ENCODE data around the gene TOX3. TPM values are rescaled to one million over a fixed set of nuclear protein-coding genes. Genes with fewer than 3 reads are reported as not detected.

Gene TOX3
- total and polyA plus RNA-seq, 7 experiments from 2014 or later, result not detected

- H3K27me3 ChIP-seq (ENCODE audit: control insufficient read depth in 2 of 2, insufficient read depth in 2 of 2, low read length in 2 of 2), result no peaks in the 10 kb centered on the region
- H3K9me3 ChIP-seq (ENCODE audit: control insufficient read depth in 2 of 3, low read length in 3 of 3), result no peaks in the 10 kb centered on the region
- ATAC-seq, result no peak
- ChIA-PET POLR2A (no interaction called here), CTCF (no interaction called here)
- no peaks in the 10 kb centered on the region for H3K4me1 ChIP-seq (ENCODE audit: control insufficient read depth in 2 of 2, insufficient read depth in 2 of 2, low read length in 2 of 2)
- no peaks in the 10 kb centered on the region for H3K36me3 ChIP-seq (ENCODE audit: control insufficient read depth in 2 of 3, insufficient read depth in 3 of 3, low read length in 3 of 3)
- DNase-seq, result no peak
- Mint-ChIP-seq H3K27ac (no peak overlapping the region), H3K36me3 (no peaks in the 10 kb centered on the region), H3K4me1 (no peaks in the 10 kb centered on the region), H3K9me3 (peaks cover 0 to 26% (median 6%) of the 10 kb centered on the region in 11 donors), H3K27me3 (peaks cover 0 to 7% (median 0%) of the 10 kb centered on the region in 5 donors), H3K4me3 (no peak overlapping the region)
- no peak overlapping the region for H3K4me3 ChIP-seq (ENCODE audit: low read length)
- intact Hi-C loops (cut with micrococcal nuclease), result no loop called here
- no peak overlapping the region for H3K27ac ChIP-seq (ENCODE audit: low read depth, low read length)
These were observed 25.7 kb upstream of the TOX3 start for GRCh38 chr16:52572656-52573055.

GRCh38 chr16:52570495-52571091 is 23.6 kb upstream of the TOX3 start:
- ChIA-PET POLR2A (no interaction called here), CTCF (no interaction called here)
- H3K36me3 Mint-ChIP-seq, result no peaks in the 10 kb centered on the region
- Histone ChIP-seq H3K27me3 (ENCODE audit: control insufficient read depth in 2 of 2, insufficient read depth in 2 of 2, low read length in 2 of 2) (no peaks in the 10 kb centered on the region), H3K4me1 (ENCODE audit: control insufficient read depth in 2 of 2, insufficient read depth in 2 of 2, low read length in 2 of 2) (no peaks in the 10 kb centered on the region), H3K9me3 (ENCODE audit: control insufficient read depth in 2 of 3, low read length in 3 of 3) (no peaks in the 10 kb centered on the region), H3K4me3 (ENCODE audit: low read length) (no peak overlapping the region), H3K36me3 (ENCODE audit: control insufficient read depth in 2 of 3, insufficient read depth in 3 of 3, low read length in 3 of 3) (no peaks in the 10 kb centered on the region), H3K27ac (ENCODE audit: low read depth, low read length) (no peak overlapping the region)
- H3K27ac Mint-ChIP-seq, result no peak overlapping the region
- peaks cover 0 to 13% (median 0%) of the 10 kb centered on the region in 5 donors for H3K27me3 Mint-ChIP-seq
- ATAC-seq (no peak), DNase-seq (no peak)
- H3K4me3 Mint-ChIP-seq, result no peak overlapping the region
- H3K9me3 Mint-ChIP-seq, result peaks cover 1 to 28% (median 6%) of the 10 kb centered on the region in 11 donors
- intact Hi-C loops (cut with micrococcal nuclease), result no loop called here
- no peaks in the 10 kb centered on the region for H3K4me1 Mint-ChIP-seq

GRCh38 chr16:52569701-52570100 is 22.8 kb upstream of the TOX3 start:
- H3K9me3 Mint-ChIP-seq, result peaks cover 1 to 28% (median 6%) of the 10 kb centered on the region in 11 donors
- POLR2A ChIA-PET, result no interaction called here
- intact Hi-C loops (cut with micrococcal nuclease), result no loop called here
- no peaks in the 10 kb centered on the region for H3K9me3 ChIP-seq (ENCODE audit: control insufficient read depth in 2 of 3, low read length in 3 of 3)
- DNase-seq, result no peak
- CTCF ChIA-PET, result interaction anchor here (0.6 kb wide), 1 partner anchor 17 kb away, joined by 3 read pairs; no protein-coding TSS in a partner anchor
- peaks cover 0 to 12% (median 0%) of the 10 kb centered on the region in 5 donors for H3K27me3 Mint-ChIP-seq
- no peaks in the 10 kb centered on the region for H3K36me3 ChIP-seq (ENCODE audit: control insufficient read depth in 2 of 3, insufficient read depth in 3 of 3, low read length in 3 of 3)
- no peak for ATAC-seq
- H3K4me1 ChIP-seq (ENCODE audit: control insufficient read depth in 2 of 2, insufficient read depth in 2 of 2, low read length in 2 of 2), result no peaks in the 10 kb centered on the region
- no peaks in the 10 kb centered on the region for H3K36me3 Mint-ChIP-seq
- no peaks in the 10 kb centered on the region for H3K27me3 ChIP-seq (ENCODE audit: control insufficient read depth in 2 of 2, insufficient read depth in 2 of 2, low read length in 2 of 2)
- no peak overlapping the region for H3K27ac Mint-ChIP-seq
- H3K4me3 Mint-ChIP-seq, result no peak overlapping the region
- H3K4me3 ChIP-seq (ENCODE audit: low read length), result no peak overlapping the region
- H3K4me1 Mint-ChIP-seq, result no peaks in the 10 kb centered on the region
- no peak overlapping the region for H3K27ac ChIP-seq (ENCODE audit: low read depth, low read length)

- Histone ChIP-seq H3K4me1 (ENCODE audit: control insufficient read depth in 2 of 2, insufficient read depth in 2 of 2, low read length in 2 of 2) (no peaks in the 10 kb centered on the region), H3K9me3 (ENCODE audit: control insufficient read depth in 2 of 3, low read length in 3 of 3) (peaks cover 0 to under 1% (median 0%) of the 10 kb centered on the region in 3 experiments), H3K27me3 (ENCODE audit: control insufficient read depth in 2 of 2, insufficient read depth in 2 of 2, low read length in 2 of 2) (no peaks in the 10 kb centered on the region), H3K27ac (ENCODE audit: low read depth, low read length) (no peak overlapping the region), H3K36me3 (ENCODE audit: control insufficient read depth in 2 of 3, insufficient read depth in 3 of 3, low read length in 3 of 3) (no peaks in the 10 kb centered on the region), H3K4me3 (ENCODE audit: low read length) (no peak overlapping the region)
- intact Hi-C loops (cut with micrococcal nuclease), result no loop called here
- H3K27ac Mint-ChIP-seq, result no peak overlapping the region
- ChIA-PET CTCF (no interaction called here), POLR2A (no interaction called here)
- H3K9me3 Mint-ChIP-seq, result peaks cover 2 to 28% (median 8%) of the 10 kb centered on the region in 11 donors
- peaks cover 0 to 6% (median 0%) of the 10 kb centered on the region in 5 donors for H3K27me3 Mint-ChIP-seq
- no peak for DNase-seq
- no peak overlapping the region for H3K4me3 Mint-ChIP-seq
- no peaks in the 10 kb centered on the region for H3K4me1 Mint-ChIP-seq
- ATAC-seq, result no peak
- H3K36me3 Mint-ChIP-seq, result no peaks in the 10 kb centered on the region
These were observed 22.2 kb upstream of the TOX3 start for GRCh38 chr16:52568983-52569690.

GRCh38 chr16:52568495-52568894 is 21.6 kb upstream of the TOX3 start:
- Mint-ChIP-seq H3K4me3 (no peak overlapping the region), H3K27ac (no peak overlapping the region), H3K4me1 (no peaks in the 10 kb centered on the region), H3K36me3 (no peaks in the 10 kb centered on the region), H3K27me3 (peaks cover 0 to 6% (median 0%) of the 10 kb centered on the region in 5 donors), H3K9me3 (peaks cover 2 to 28% (median 10%) of the 10 kb centered on the region in 11 donors)
- intact Hi-C loops (cut with micrococcal nuclease), result no loop called here
- Histone ChIP-seq H3K27ac (ENCODE audit: low read depth, low read length) (no peak overlapping the region), H3K4me1 (ENCODE audit: control insufficient read depth in 2 of 2, insufficient read depth in 2 of 2, low read length in 2 of 2) (no peaks in the 10 kb centered on the region), H3K27me3 (ENCODE audit: control insufficient read depth in 2 of 2, insufficient read depth in 2 of 2, low read length in 2 of 2) (no peaks in the 10 kb centered on the region), H3K4me3 (ENCODE audit: low read length) (no peak overlapping the region), H3K9me3 (ENCODE audit: control insufficient read depth in 2 of 3, low read length in 3 of 3) (peaks cover 0 to 3% (median 0%) of the 10 kb centered on the region in 3 experiments), H3K36me3 (ENCODE audit: control insufficient read depth in 2 of 3, insufficient read depth in 3 of 3, low read length in 3 of 3) (no peaks in the 10 kb centered on the region)
- ChIA-PET CTCF (no interaction called here), POLR2A (no interaction called here)
- ATAC-seq (no peak), DNase-seq (no peak)

DNA sequence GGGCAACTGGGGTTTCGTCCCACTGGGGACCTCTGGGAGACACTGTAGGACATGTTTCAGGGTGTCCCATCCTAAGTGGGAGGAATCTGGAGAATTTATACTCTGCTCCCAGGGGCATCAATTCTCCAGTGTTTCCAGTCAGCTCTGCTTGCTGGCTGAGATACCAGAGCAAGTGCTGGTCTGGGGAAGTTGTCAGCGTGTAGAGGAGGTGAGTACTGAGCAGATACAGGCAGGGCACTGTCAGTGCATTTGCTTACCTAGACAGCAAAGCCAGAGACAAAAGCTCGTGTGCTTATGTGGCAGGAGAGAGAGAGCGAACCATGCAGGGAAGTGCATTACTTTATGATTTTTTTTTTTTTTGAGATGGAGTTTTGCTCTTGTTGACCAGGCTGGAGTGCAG is 20.2 kb upstream of the TOX3 start:
- H3K9me3 Mint-ChIP-seq, result peaks cover 3 to 16% (median 7%) of the 10 kb centered on the region in 11 donors
- no peak overlapping the region for H3K4me3 Mint-ChIP-seq
- POLR2A ChIA-PET, result no interaction called here

More for the DNA sequence above, 20.2 kb upstream of the TOX3 start:
- intact Hi-C loops (cut with micrococcal nuclease), result no loop called here
- Mint-ChIP-seq H3K27me3 (peaks cover 0 to 10% (median 0%) of the 10 kb centered on the region in 5 donors), H3K36me3 (no peaks in the 10 kb centered on the region), H3K4me1 (no peaks in the 10 kb centered on the region), H3K27ac (no peak overlapping the region)
- H3K9me3 ChIP-seq (ENCODE audit: control insufficient read depth in 2 of 3, low read length in 3 of 3), result peaks cover 0 to 3% (median 0%) of the 10 kb centered on the region in 3 experiments
- no peak overlapping the region for H3K27ac ChIP-seq (ENCODE audit: low read depth, low read length)
- ATAC-seq (no peak), DNase-seq (no peak)
- H3K4me3 ChIP-seq (ENCODE audit: low read length), result no peak overlapping the region
- CTCF ChIA-PET, result no interaction called here
- H3K27me3 ChIP-seq (ENCODE audit: control insufficient read depth in 2 of 2, insufficient read depth in 2 of 2, low read length in 2 of 2), result no peaks in the 10 kb centered on the region
- H3K4me1 ChIP-seq (ENCODE audit: control insufficient read depth in 2 of 2, insufficient read depth in 2 of 2, low read length in 2 of 2), result no peaks in the 10 kb centered on the region
- H3K36me3 ChIP-seq (ENCODE audit: control insufficient read depth in 2 of 3, insufficient read depth in 3 of 3, low read length in 3 of 3), result no peaks in the 10 kb centered on the region
